PFSK-1 (cell line): ENCODE measurements around the gene BMP7.

Experiments used
- FOXP2 ChIP-seq: optimal IDR thresholded peaks from 2 replicates; pipeline ENCODE3; 2011; ENCODE audit warnings: borderline replicate concordance, control low read depth, inconsistent platforms; ENCODE audit not compliant: insufficient read depth; ENCODE audit errors: extremely low read length, extremely low read depth
- POLR2AphosphoS5 ChIP-seq: IDR thresholded peaks from 2 replicates; pipeline ENCODE4 v1.6.1; 2012; ENCODE audit warnings: low read depth, mild to moderate bottlenecking, control low read depth, low read length, moderate library complexity
- SIN3A ChIP-seq: IDR thresholded peaks from 2 replicates; pipeline ENCODE4 v1.6.1; 2012; ENCODE audit warnings: mild to moderate bottlenecking, low read length, moderate library complexity, borderline replicate concordance; ENCODE audit not compliant: insufficient read depth
- TAF1 ChIP-seq: IDR thresholded peaks from 2 replicates; pipeline ENCODE4 v1.6.1; 2012; ENCODE audit warnings: low read length, control low read depth, borderline replicate concordance; ENCODE audit not compliant: insufficient read depth
- TF ChIP-seq, protein P1 (sequence below), 2 experiments: IDR thresholded peaks; 2 replicates each; pipeline versions ENCODE4 v1.6.1 to v1.8.0; 2011 to 2012; ENCODE audit warnings: low read depth in 2 of 2, low read length in 2 of 2, control low read depth in 1 of 2, inconsistent platforms in 1 of 2, mild to moderate bottlenecking in 1 of 2, moderate library complexity in 1 of 2; ENCODE audit not compliant: insufficient read depth in 1 of 2

Gene BMP7

DNA sequence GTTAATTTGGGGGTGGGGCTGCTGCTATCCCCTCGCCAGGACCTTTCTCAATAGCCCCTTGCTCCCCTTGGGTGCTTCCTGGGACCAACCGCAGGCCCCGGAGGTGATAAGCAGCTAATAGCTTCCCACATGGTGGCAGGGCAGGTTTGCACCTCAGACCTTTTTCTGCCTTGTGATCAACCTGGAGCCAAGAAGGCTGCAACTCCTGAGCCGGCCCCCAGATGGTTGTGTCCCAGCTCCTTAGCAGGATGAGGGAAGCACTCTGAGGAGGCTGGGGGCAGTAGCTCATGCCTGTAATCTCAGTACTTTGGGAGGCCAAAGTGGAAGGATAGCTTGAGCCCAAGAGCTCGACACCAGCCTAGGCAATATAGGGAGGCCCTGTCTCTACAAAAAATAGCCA is 85.5 kb downstream of the BMP7 start:
- TF ChIP-seq TAF1 (no peak), SIN3A (no peak), FOXP2 (no peak), POLR2AphosphoS5 (no peak)
- TF ChIP-seq, protein P1, sequence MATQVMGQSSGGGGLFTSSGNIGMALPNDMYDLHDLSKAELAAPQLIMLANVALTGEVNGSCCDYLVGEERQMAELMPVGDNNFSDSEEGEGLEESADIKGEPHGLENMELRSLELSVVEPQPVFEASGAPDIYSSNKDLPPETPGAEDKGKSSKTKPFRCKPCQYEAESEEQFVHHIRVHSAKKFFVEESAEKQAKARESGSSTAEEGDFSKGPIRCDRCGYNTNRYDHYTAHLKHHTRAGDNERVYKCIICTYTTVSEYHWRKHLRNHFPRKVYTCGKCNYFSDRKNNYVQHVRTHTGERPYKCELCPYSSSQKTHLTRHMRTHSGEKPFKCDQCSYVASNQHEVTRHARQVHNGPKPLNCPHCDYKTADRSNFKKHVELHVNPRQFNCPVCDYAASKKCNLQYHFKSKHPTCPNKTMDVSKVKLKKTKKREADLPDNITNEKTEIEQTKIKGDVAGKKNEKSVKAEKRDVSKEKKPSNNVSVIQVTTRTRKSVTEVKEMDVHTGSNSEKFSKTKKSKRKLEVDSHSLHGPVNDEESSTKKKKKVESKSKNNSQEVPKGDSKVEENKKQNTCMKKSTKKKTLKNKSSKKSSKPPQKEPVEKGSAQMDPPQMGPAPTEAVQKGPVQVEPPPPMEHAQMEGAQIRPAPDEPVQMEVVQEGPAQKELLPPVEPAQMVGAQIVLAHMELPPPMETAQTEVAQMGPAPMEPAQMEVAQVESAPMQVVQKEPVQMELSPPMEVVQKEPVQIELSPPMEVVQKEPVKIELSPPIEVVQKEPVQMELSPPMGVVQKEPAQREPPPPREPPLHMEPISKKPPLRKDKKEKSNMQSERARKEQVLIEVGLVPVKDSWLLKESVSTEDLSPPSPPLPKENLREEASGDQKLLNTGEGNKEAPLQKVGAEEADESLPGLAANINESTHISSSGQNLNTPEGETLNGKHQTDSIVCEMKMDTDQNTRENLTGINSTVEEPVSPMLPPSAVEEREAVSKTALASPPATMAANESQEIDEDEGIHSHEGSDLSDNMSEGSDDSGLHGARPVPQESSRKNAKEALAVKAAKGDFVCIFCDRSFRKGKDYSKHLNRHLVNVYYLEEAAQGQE (IDR thresholded peaks at IDR 0.05; ENCODE audit: insufficient read depth in 1 of 2, low read depth in 2 of 2, low read length in 2 of 2), result no peak

DNA sequence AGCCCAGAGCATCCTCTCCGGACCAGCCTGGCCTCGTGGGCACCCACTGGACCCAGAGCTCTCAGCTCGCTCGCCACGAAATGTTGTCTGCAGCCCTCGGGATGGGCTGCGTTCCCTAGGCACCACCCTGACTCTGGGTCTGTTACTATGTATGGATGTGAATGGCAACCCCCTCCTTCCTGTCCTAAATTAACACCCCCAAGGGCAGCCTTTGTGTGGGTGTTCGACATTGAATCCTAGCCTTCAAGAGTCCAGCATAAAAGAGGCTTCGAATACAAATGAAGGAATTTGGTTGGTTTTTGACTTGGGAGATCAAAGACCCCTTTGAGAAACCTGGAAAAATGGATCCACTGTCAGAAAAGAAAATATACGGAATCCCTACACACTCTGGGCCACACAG is 86.1 kb downstream of the BMP7 start:
- TF ChIP-seq, protein P1 (IDR thresholded peaks at IDR 0.05; ENCODE audit: insufficient read depth in 1 of 2, low read depth in 2 of 2, low read length in 2 of 2), result no peak
- TF ChIP-seq SIN3A (no peak), TAF1 (no peak), FOXP2 (no peak), POLR2AphosphoS5 (no peak)

DNA sequence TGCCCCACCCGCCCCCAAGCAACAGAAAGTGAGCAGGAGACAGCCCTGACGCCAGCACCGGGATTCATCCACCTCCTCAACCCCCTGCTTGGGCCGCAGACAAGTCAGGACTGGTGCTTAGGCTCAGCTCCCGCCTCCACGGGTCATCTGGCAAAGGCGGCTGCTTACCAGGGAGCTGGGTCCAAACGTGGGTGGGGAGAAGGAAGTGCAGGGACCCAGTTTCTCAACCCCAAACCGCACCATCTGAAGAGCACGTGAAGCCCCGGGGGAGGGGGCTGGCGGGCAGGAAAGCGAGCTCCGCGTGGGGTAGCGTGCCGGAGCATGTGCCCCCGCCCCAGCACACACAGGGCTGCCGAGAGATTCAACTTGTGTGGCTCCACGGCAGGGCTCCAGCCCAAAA is 87.2 kb downstream of the BMP7 start:
- TF ChIP-seq SIN3A (no peak), POLR2AphosphoS5 (no peak), FOXP2 (no peak), TAF1 (no peak)
- TF ChIP-seq, protein P1 (IDR thresholded peaks at IDR 0.05; ENCODE audit: insufficient read depth in 1 of 2, low read depth in 2 of 2, low read length in 2 of 2), result no peak

DNA sequence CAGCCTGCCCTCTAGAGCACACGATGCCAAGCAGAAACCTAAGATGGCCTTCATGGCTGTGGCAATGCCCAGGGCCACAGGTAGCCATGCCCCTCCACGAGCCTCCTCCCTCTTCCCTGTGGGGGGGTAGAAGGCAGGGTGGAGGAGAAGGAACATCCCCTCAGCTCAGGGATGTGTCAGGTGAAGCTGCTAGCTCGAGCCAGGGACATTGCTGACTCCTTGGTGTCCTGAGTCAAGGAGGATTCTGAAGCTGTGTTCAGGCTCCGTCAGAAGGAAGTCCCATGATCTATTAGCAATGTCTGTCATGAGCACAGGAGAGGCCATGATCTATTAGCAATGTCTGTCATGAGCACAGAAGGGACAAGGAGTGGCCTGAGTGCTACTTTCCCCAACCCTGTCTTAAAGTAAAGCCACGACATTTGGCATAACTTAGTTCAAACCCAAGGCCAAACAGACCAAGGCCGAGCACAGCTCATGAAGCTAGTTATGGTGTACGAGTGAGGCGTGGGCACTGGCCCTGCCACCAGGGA is 87.8 kb downstream of the BMP7 start:
- TF ChIP-seq, protein P1 (IDR thresholded peaks at IDR 0.05; ENCODE audit: insufficient read depth in 1 of 2, low read depth in 2 of 2, low read length in 2 of 2), result no peak
- TF ChIP-seq TAF1, result no peak
- no peak for TF ChIP-seq POLR2AphosphoS5
- TF ChIP-seq SIN3A, result no peak
